SK-N-SH treated with all-trans-retinoic acid at 6 μM for 48 hours (cell line): ENCODE measurements around the gene TPPP.

Source experiments
- ATAC-seq: fragments of 200-7000 bp; cut with Tn5 transposase; 3 replicates; pipeline ENCODE4 v1.9.1; 2020; ENCODE audit warnings: mild to moderate bottlenecking, moderate library complexity
- ARNTL ChIP-seq: fragments of 450-650 bp; formaldehyde crosslinking; IDR thresholded peaks from 2 replicates; pipeline ENCODE4 v1.5.0; 2020; ENCODE audit warnings: low read depth, mild to moderate bottlenecking, moderate library complexity, borderline replicate concordance
- BACH2 ChIP-seq: fragments of 250-450 bp; sonication (Bioruptor Pico); IDR thresholded peaks from 2 replicates; pipeline ENCODE4 v1.9.0; 2021; ENCODE audit warnings: mild to moderate bottlenecking, borderline replicate concordance
- CSDC2 ChIP-seq: fragments of 250-450 bp; sonication (Bioruptor Pico); IDR thresholded peaks from 2 replicates; pipeline ENCODE4 v1.5.0; 2020; ENCODE audit warnings: mild to moderate bottlenecking, moderate library complexity
- ESRRG ChIP-seq: fragments of 250-450 bp; sonication (Bioruptor Pico); IDR thresholded peaks from 2 replicates; pipeline ENCODE4 v1.6.1; 2021; ENCODE audit warnings: mild to moderate bottlenecking
- GLIS3 ChIP-seq: fragments of 250-450 bp; sonication (Bioruptor Pico); IDR thresholded peaks from 2 replicates; pipeline ENCODE4 v1.5.0; 2020; ENCODE audit warnings: mild to moderate bottlenecking, moderate library complexity
- OSR1 ChIP-seq: fragments of 250-450 bp; sonication (Bioruptor Pico); IDR thresholded peaks from 2 replicates; pipeline ENCODE4 v1.8.0; 2022; ENCODE audit warnings: moderate library complexity, mild to moderate bottlenecking, inconsistent platforms
- PPARA ChIP-seq: fragments of 250-450 bp; sonication (Bioruptor Pico); IDR thresholded peaks from 2 replicates; pipeline ENCODE4 v1.5.0; 2020; ENCODE audit warnings: mild to moderate bottlenecking, borderline replicate concordance
- RARB ChIP-seq: fragments of 250-450 bp; sonication (Bioruptor Pico); IDR thresholded peaks from 2 replicates; pipeline ENCODE4 v1.8.0; 2021; ENCODE audit warnings: mild to moderate bottlenecking, moderate library complexity
- SNAI2 ChIP-seq: fragments of 250-450 bp; sonication (Bioruptor Pico); IDR thresholded peaks from 2 replicates; pipeline ENCODE4 v1.5.0; 2020; ENCODE audit warnings: mild to moderate bottlenecking, moderate library complexity
- TCF4 ChIP-seq: fragments of 250-450 bp; sonication (Bioruptor Pico); IDR thresholded peaks from 2 replicates; pipeline ENCODE4 v1.8.0; 2021; ENCODE audit warnings: mild to moderate bottlenecking, moderate library complexity, borderline replicate concordance
- TOX ChIP-seq: fragments of 250-450 bp; sonication (Bioruptor Pico); IDR thresholded peaks from 2 replicates; pipeline ENCODE4 v1.8.0; 2021; ENCODE audit warnings: mild to moderate bottlenecking, moderate library complexity, borderline replicate concordance
- ZC3H10 ChIP-seq: fragments of 250-450 bp; sonication (Bioruptor Pico); IDR thresholded peaks from 2 replicates; pipeline ENCODE4 v1.5.1; 2021; ENCODE audit warnings: mild to moderate bottlenecking, moderate library complexity
- ZFP3 ChIP-seq: fragments of 250-450 bp; sonication (Bioruptor Pico); IDR thresholded peaks from 2 replicates; pipeline ENCODE4 v1.5.0; 2020; ENCODE audit warnings: mild to moderate bottlenecking, moderate library complexity
- ZFP30 ChIP-seq: fragments of 450-650 bp; formaldehyde crosslinking; IDR thresholded peaks from 2 replicates; pipeline ENCODE4 v1.5.0; 2022; ENCODE audit warnings: mild to moderate bottlenecking, moderate library complexity
- ZNF565 ChIP-seq: fragments of 450-650 bp; formaldehyde crosslinking; conservative IDR thresholded peaks from 2 replicates; pipeline ENCODE4 v1.5.0; 2020; ENCODE audit warnings: low read depth, mild to moderate bottlenecking, moderate library complexity
- ZNF70 ChIP-seq: fragments of 450-650 bp; formaldehyde crosslinking; IDR thresholded peaks from 2 replicates; pipeline ENCODE4 v1.5.0; 2020; ENCODE audit warnings: mild to moderate bottlenecking, moderate library complexity
- ZNF8 ChIP-seq: fragments of 450-650 bp; formaldehyde crosslinking; IDR thresholded peaks from 2 replicates; pipeline ENCODE4 v1.5.0; 2020; ENCODE audit warnings: mild to moderate bottlenecking, moderate library complexity
- TF ChIP-seq, protein P1 (sequence below): fragments of 250-450 bp; sonication (Bioruptor Pico); IDR thresholded peaks from 2 replicates; pipeline ENCODE4 v1.5.1; 2020; ENCODE audit warnings: low read depth, mild to moderate bottlenecking, moderate library complexity
- TF ChIP-seq, protein P2 (sequence below): fragments of 250-450 bp; sonication (Bioruptor Pico); IDR thresholded peaks from 2 replicates; pipeline ENCODE4 v1.8.0; 2020; ENCODE audit warnings: mild to moderate bottlenecking, moderate library complexity, borderline replicate concordance
- TF ChIP-seq, protein P3 (sequence below): fragments of 250-450 bp; sonication (Bioruptor Pico); IDR thresholded peaks from 2 replicates; pipeline ENCODE4 v1.5.1; 2021; ENCODE audit warnings: mild to moderate bottlenecking, moderate library complexity
- TF ChIP-seq, protein P4 (sequence below): fragments of 250-450 bp; sonication (Bioruptor Pico); IDR thresholded peaks from 2 replicates; pipeline ENCODE4 v1.8.0; 2021; ENCODE audit warnings: low read depth, mild to moderate bottlenecking, moderate library complexity, borderline replicate concordance

The TPPP gene

DNA sequence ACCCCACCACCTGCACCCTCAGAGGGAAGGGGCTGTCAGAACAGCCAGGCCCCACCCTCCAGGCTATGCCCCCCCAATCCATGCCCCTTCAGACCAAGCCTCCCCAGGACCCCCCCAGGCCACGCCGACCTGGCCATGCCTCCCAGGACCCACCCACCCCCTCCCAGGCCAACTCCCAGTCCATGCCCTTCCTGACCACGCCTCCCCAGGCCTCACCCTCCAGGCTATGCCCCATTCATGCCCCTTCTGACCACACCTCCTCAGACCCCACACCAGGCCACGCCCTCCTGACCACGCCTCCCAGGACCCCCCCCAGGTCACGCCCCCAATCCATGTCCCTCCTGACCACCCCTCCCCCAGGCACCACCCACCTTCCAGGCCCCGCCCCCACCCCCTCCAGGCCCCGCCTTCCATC is 27.6 kb downstream of the TPPP start:
- TF ChIP-seq ZFP30 (no peak), GLIS3 (CRISPR knock-in tag) (no peak), TCF4 (CRISPR knock-in tag) (no peak)

DNA sequence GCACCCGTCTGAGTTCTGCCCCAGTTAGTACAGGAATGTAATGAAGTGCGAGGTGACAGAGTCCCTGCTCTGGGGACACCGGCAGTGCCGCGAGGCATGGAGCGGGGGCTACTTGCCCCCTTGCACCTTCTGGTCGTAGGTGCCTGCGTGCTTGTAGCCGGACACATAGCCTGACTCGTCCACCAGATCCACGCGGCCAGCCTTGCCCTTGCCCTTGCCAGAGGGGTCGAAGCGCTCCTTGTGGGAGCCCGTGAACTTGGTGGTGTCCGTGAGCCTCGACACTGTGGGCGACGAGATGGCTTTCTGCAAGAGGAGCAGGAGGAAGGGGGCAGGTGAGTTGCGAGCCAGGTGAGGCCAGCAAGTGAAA is 28.2 kb downstream of the TPPP start:
- TF ChIP-seq ESRRG (CRISPR knock-in tag), result no peak
- TF ChIP-seq PPARA, result no peak
- no peak for TF ChIP-seq ZNF8 (CRISPR knock-in tag)
- TF ChIP-seq TOX (CRISPR knock-in tag), result no peak
- TF ChIP-seq, protein P1, sequence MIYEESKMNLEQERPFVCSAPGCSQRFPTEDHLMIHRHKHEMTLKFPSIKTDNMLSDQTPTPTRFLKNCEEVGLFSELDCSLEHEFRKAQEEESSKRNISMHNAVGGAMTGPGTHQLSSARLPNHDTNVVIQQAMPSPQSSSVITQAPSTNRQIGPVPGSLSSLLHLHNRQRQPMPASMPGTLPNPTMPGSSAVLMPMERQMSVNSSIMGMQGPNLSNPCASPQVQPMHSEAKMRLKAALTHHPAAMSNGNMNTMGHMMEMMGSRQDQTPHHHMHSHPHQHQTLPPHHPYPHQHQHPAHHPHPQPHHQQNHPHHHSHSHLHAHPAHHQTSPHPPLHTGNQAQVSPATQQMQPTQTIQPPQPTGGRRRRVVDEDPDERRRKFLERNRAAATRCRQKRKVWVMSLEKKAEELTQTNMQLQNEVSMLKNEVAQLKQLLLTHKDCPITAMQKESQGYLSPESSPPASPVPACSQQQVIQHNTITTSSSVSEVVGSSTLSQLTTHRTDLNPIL (CRISPR knock-in tag), result no peak
- TF ChIP-seq, protein P2, sequence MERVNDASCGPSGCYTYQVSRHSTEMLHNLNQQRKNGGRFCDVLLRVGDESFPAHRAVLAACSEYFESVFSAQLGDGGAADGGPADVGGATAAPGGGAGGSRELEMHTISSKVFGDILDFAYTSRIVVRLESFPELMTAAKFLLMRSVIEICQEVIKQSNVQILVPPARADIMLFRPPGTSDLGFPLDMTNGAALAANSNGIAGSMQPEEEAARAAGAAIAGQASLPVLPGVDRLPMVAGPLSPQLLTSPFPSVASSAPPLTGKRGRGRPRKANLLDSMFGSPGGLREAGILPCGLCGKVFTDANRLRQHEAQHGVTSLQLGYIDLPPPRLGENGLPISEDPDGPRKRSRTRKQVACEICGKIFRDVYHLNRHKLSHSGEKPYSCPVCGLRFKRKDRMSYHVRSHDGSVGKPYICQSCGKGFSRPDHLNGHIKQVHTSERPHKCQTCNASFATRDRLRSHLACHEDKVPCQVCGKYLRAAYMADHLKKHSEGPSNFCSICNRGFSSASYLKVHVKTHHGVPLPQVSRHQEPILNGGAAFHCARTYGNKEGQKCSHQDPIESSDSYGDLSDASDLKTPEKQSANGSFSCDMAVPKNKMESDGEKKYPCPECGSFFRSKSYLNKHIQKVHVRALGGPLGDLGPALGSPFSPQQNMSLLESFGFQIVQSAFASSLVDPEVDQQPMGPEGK (CRISPR knock-in tag), result no peak
- no peak for ATAC-seq

More for the DNA sequence above, 27.6 kb downstream of the TPPP start:
- ATAC-seq, result no peak

DNA sequence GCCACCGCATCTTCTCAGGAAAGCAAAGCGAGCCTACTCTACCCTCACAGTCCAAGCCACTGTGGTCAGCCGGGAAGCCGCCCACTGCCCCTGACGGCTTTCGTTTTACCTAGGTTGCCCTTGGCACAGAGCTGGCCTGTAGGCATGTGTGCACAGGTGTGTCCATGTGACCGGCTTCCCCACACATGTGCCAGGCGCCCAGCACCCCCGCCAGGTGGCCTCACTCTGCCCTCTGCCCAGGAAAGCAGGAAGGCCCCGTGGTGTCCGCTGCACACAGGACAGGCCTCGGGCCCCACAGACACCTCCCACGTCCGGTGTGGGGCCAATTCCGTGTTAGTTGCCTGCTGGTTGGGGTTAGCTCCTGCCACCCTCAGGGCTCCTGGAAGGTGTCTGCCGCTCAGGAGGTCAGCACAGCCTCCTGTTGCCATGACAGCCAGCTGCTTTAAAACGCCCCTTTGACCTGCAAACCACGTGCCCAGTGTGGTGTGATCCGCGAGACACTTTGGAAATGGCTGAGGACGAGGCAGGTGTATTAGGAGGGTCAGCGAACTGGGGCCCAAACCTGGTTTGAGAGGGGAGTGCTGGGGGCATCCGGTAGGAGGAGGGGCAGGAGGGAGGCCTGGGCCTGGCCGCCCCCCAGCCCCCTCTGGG is 28.7 kb downstream of the TPPP start:
- no peak for ATAC-seq
- no peak for TF ChIP-seq TOX (CRISPR knock-in tag)
- TF ChIP-seq RARB (CRISPR knock-in tag), result no peak
- no peak for TF ChIP-seq ZNF8 (CRISPR knock-in tag)
- no peak for TF ChIP-seq CSDC2 (CRISPR knock-in tag)
- TF ChIP-seq GLIS3 (CRISPR knock-in tag), result no peak
- no peak for TF ChIP-seq ESRRG (CRISPR knock-in tag)
- no peak for TF ChIP-seq TCF4 (CRISPR knock-in tag)
- TF ChIP-seq, protein P3, sequence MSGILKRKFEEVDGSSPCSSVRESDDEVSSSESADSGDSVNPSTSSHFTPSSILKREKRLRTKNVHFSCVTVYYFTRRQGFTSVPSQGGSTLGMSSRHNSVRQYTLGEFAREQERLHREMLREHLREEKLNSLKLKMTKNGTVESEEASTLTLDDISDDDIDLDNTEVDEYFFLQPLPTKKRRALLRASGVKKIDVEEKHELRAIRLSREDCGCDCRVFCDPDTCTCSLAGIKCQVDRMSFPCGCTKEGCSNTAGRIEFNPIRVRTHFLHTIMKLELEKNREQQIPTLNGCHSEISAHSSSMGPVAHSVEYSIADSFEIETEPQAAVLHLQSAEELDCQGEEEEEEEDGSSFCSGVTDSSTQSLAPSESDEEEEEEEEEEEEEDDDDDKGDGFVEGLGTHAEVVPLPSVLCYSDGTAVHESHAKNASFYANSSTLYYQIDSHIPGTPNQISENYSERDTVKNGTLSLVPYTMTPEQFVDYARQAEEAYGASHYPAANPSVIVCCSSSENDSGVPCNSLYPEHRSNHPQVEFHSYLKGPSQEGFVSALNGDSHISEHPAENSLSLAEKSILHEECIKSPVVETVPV, result no peak
- no peak for TF ChIP-seq ZNF70 (CRISPR knock-in tag)
- no peak for TF ChIP-seq PPARA
- TF ChIP-seq ZFP30, result no peak
- no peak for TF ChIP-seq ZC3H10 (CRISPR knock-in tag)
- TF ChIP-seq, protein P4, sequence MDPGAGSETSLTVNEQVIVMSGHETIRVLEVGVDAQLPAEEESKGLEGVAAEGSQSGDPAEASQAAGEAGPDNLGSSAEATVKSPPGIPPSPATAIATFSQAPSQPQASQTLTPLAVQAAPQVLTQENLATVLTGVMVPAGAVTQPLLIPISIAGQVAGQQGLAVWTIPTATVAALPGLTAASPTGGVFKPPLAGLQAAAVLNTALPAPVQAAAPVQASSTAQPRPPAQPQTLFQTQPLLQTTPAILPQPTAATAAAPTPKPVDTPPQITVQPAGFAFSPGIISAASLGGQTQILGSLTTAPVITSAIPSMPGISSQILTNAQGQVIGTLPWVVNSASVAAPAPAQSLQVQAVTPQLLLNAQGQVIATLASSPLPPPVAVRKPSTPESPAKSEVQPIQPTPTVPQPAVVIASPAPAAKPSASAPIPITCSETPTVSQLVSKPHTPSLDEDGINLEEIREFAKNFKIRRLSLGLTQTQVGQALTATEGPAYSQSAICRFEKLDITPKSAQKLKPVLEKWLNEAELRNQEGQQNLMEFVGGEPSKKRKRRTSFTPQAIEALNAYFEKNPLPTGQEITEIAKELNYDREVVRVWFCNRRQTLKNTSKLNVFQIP, result no peak
- no peak for TF ChIP-seq OSR1 (CRISPR knock-in tag)
- no peak for TF ChIP-seq BACH2 (CRISPR knock-in tag)
- no peak for TF ChIP-seq ARNTL (CRISPR knock-in tag)
- TF ChIP-seq, protein P1 (CRISPR knock-in tag), result no peak
- TF ChIP-seq ZFP3, result no peak
- TF ChIP-seq, all 23 proteins: peak for 0

DNA sequence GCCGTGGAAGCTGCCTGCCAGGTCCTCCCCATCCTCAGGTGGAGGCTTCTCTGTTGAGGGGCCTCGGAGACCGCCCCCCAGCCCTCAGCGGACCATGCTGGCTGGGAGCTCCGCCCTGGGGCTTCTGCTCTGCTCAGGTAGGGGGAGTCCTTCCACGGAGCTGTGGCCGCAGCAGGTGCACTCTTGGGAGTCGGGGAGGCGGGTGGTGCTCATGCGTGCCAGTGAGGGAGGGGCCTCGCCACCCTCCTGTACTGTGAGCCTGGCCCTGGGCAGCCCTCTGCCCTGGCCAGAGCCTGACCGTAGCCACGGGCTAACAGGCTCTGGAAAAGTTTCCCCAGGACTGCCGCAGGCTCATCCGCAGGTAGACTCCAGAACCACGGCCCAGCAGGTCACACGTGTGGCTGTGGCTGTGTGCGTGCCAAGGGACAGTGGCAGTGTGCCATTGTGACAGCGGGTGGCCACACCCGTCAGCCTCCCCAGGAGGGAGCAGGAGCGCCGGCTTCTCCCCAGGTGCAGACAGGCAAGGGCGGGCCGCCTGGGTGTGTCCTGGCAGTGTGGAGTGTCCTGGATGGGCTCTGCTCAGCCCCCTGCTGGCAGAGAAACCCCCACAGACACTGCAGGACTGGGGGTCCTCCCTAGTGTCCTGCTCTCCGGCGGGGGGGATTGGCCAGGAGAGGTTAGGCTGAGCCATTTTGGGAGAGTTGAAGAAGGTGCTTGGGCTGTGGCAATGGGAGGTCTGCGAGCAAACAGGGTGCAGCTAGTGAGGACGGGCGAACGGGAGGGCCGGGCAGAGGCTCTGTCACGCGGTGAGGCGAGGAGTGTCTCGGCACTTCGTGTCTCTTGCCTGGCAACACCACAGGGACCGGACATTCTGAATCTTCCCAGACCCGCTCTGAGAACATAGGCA is 29.5 kb downstream of the TPPP start:
- TF ChIP-seq, protein P4, result no peak
- TF ChIP-seq SNAI2 (CRISPR knock-in tag) (no peak), ZNF565 (no peak)
- ATAC-seq, result no peak
